ENCODE data around the gene LMTK3. TPM values are rescaled to one million over a fixed set of nuclear protein-coding genes. Genes with fewer than 3 reads are reported as not detected.

The LMTK3 gene
- polyA plus RNA-seq (2012; ENCODE audit: low read depth, missing spikeins) = 0.12 TPM

GRCh38 chr19:48511800-48512503, at the start of gene LMTK3:
LMTK3 (minus strand) TSS chr19:48511835; CDS start chr19:48511576, 259 bp downstream.
- TF ChIP-seq TAF1 (IDR thresholded peaks at IDR 0.05; ENCODE audit: low read depth, low read length) = no peak
- TF ChIP-seq POU2F2 (IDR thresholded peaks at IDR 0.05; ENCODE audit: low read depth, low read length) = no peak
- no peak for TF ChIP-seq SPI1 (IDR thresholded peaks at IDR 0.05; ENCODE audit: low read depth, low read length)
- no peak for TF ChIP-seq POLR2A (IDR thresholded peaks at IDR 0.05; ENCODE audit: low read depth, low read length)
- no peak for TF ChIP-seq POLR2AphosphoS5 (IDR thresholded peaks at IDR 0.05; ENCODE audit: low read depth, low read length)
- TF ChIP-seq PAX5 (IDR thresholded peaks at IDR 0.05; ENCODE audit: insufficient read depth, low read length, severe bottlenecking) = no peak
- FAIRE-seq (peak; percentile 54), DNase-seq (ENCODE audit: insufficient read length, low spot score) (no peak)

GRCh38 chr19:48561412-48561811, 49.8 kb upstream of the LMTK3 start:
- TF ChIP-seq POLR2AphosphoS5 (IDR thresholded peaks at IDR 0.05; ENCODE audit: low read depth, low read length) = no peak
- TF ChIP-seq TAF1 (IDR thresholded peaks at IDR 0.05; ENCODE audit: low read depth, low read length) = no peak
- no peak for TF ChIP-seq PAX5 (IDR thresholded peaks at IDR 0.05; ENCODE audit: insufficient read depth, low read length, severe bottlenecking)
- TF ChIP-seq SPI1 (IDR thresholded peaks at IDR 0.05; ENCODE audit: low read depth, low read length) = no peak
- no peak for TF ChIP-seq POLR2A (IDR thresholded peaks at IDR 0.05; ENCODE audit: low read depth, low read length)
- no peak for TF ChIP-seq POU2F2 (IDR thresholded peaks at IDR 0.05; ENCODE audit: low read depth, low read length)
- DNase-seq (ENCODE audit: insufficient read length, low spot score) (no peak), FAIRE-seq (no peak)

DNA sequence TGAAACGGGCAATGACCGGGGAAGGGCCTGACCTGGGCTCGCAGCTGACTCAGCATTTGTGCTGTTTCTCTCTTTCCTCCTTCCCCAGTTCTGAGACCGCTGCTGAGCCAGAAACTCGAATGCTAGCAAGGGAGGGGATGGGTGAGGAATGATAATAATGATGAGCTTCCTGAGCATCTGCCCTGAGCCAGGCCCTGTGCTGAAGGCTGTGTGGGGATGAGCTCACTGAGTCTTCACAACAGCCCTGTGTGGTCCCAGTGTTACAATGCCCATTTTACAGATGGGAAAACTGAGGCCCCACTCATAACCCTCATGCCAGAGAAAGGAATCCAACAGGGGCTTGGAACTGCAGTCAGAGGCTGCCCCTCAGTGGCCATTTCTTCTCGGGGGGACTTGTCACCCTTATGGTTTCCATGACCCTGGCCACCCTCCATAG, 48.5 kb upstream of the LMTK3 start:
- DNase-seq (ENCODE audit: insufficient read length, low spot score) = no peak
- TF ChIP-seq TAF1 (IDR thresholded peaks at IDR 0.05; ENCODE audit: low read depth, low read length) (no peak), POLR2A (IDR thresholded peaks at IDR 0.05; ENCODE audit: low read depth, low read length) (no peak), SPI1 (IDR thresholded peaks at IDR 0.05; ENCODE audit: low read depth, low read length) (no peak), POLR2AphosphoS5 (IDR thresholded peaks at IDR 0.05; ENCODE audit: low read depth, low read length) (no peak), PAX5 (IDR thresholded peaks at IDR 0.05; ENCODE audit: insufficient read depth, low read length, severe bottlenecking) (no peak), POU2F2 (IDR thresholded peaks at IDR 0.05; ENCODE audit: low read depth, low read length) (no peak)

DNA sequence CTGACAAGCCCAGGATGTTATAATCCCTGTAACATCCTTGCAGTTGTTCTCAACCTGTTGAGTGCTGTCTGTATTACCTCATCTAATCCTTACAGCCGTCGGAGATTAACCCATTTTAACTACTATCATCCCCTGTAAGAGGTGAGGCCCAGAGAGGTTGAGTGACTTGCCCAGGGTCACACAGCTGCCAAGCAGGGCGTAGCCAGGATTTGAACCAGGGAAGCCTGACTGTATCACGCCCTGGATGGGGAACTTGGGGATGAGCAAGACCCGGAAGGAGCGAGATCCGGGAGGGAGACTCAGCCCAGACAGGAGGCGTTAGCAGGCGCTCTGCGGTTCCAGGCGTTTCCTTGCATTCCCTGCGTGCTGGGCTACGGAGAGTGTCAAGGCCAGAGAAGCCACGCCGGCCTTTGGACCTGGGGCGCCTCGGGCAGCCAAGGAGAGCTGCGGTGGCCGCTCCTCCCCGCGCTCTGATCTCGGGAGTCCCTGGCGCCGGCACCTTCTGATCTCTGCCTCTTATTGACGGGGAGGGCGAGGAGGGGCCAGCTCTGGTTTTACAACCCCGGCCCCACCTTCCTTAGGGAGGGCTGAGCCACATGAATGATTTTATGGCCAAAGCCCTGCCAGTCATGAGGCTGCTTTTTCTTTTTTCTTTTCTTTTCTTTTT, 46.5 kb upstream of the LMTK3 start:
- no peak for TF ChIP-seq POLR2AphosphoS5 (IDR thresholded peaks at IDR 0.05; ENCODE audit: low read depth, low read length)
- DNase-seq (ENCODE audit: insufficient read length, low spot score) = no peak
- no peak for FAIRE-seq

More for the DNA sequence above, 48.5 kb upstream of the LMTK3 start:
- FAIRE-seq = no peak

- FAIRE-seq (no peak), DNase-seq (ENCODE audit: insufficient read length, low spot score) (no peak)
- TF ChIP-seq POLR2A (IDR thresholded peaks at IDR 0.05; ENCODE audit: low read depth, low read length) (no peak), TAF1 (IDR thresholded peaks at IDR 0.05; ENCODE audit: low read depth, low read length) (no peak), POLR2AphosphoS5 (IDR thresholded peaks at IDR 0.05; ENCODE audit: low read depth, low read length) (no peak), PAX5 (IDR thresholded peaks at IDR 0.05; ENCODE audit: insufficient read depth, low read length, severe bottlenecking) (no peak), SPI1 (IDR thresholded peaks at IDR 0.05; ENCODE audit: low read depth, low read length) (no peak), POU2F2 (IDR thresholded peaks at IDR 0.05; ENCODE audit: low read depth, low read length) (no peak)
These were observed 45.2 kb upstream of the LMTK3 start for GRCh38 chr19:48556825-48557224.

GRCh38 chr19:48556163-48556562, 44.5 kb upstream of the LMTK3 start:
- TF ChIP-seq PAX5 (IDR thresholded peaks at IDR 0.05; ENCODE audit: insufficient read depth, low read length, severe bottlenecking) (no peak), TAF1 (IDR thresholded peaks at IDR 0.05; ENCODE audit: low read depth, low read length) (no peak), POU2F2 (IDR thresholded peaks at IDR 0.05; ENCODE audit: low read depth, low read length) (no peak)
- FAIRE-seq = no peak
- no peak for DNase-seq (ENCODE audit: insufficient read length, low spot score)

DNA sequence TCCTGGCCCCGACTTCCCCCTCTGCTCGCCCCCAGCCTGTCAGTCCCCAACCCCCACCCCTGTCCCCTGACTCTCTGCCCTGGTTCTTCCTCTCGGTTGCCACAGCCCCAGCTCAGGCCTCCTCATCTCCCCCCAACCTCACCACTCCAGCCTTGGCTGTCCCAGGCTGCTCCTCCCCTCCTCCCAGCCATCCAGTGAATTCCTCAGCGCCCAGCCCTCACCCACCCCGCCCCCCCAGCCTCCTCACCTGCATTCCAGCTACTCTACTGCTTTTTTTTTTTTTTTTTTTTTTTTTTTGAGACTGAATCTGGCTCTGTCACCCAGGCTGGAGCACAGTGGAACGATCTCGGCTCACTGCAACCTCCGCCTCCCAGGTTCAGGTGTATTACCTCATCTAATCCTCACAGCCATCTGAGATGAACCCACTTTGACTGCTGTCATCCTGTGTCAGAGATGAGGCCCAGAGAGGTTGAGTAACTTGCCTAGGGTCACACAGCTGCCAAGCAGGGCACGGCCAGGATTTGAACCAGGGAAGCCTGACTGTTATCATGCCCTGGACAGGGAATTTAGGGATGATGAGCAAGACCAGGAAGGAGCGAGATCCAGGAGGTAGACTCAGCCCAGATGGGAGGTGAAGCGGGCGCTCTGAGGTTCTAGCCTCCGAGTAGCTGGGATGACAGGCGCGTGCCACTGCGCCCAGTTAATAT, 42.9 kb upstream of the LMTK3 start:
- no peak for DNase-seq (ENCODE audit: insufficient read length, low spot score)
- no peak for TF ChIP-seq PAX5 (IDR thresholded peaks at IDR 0.05; ENCODE audit: insufficient read depth, low read length, severe bottlenecking)
- no peak for TF ChIP-seq SPI1 (IDR thresholded peaks at IDR 0.05; ENCODE audit: low read depth, low read length)
- TF ChIP-seq POLR2A (IDR thresholded peaks at IDR 0.05; ENCODE audit: low read depth, low read length) = no peak
- TF ChIP-seq POLR2AphosphoS5 (IDR thresholded peaks at IDR 0.05; ENCODE audit: low read depth, low read length) = no peak
- TF ChIP-seq POU2F2 (IDR thresholded peaks at IDR 0.05; ENCODE audit: low read depth, low read length) = no peak
- no peak for TF ChIP-seq TAF1 (IDR thresholded peaks at IDR 0.05; ENCODE audit: low read depth, low read length)
- FAIRE-seq = no peak

DNA sequence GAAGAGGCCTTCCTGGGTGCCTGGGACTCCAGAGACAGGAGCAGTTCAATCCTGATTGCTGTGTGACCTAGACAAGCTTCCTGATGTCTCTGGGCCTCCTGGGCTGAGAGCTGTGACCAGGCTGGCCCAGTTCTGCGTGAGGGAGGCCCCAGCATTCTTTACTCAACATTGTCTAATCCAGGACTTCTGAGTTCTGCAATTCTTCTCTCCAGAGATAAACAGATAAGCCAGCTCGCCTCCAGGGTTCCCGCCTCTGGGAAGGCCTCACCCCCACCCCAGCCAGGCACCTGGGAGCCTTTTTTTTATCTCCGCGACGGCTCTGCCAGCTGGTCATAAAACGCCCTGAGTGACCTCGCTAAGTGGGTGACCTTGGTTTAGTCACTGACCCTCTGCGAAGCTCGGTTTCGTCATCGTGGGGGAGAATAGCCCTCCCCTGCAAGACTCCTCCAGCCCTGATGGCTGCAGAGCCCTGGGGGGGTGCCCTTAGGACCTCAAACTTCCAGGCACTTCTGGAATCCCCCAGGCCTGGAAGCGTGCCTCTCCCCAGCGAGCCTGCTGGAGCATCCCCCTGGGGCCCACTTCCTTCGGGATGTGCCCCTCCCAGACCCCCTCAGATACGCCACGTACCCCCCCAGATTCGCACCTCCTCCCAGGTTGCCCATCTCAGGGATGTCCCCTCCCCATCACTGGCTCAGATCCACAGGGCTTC, 42.2 kb upstream of the LMTK3 start:
- FAIRE-seq = no peak
- DNase-seq (ENCODE audit: insufficient read length, low spot score) = no peak
- TF ChIP-seq POLR2AphosphoS5 (IDR thresholded peaks at IDR 0.05; ENCODE audit: low read depth, low read length) = no peak
- no peak for TF ChIP-seq POU2F2 (IDR thresholded peaks at IDR 0.05; ENCODE audit: low read depth, low read length)
- no peak for TF ChIP-seq PAX5 (IDR thresholded peaks at IDR 0.05; ENCODE audit: insufficient read depth, low read length, severe bottlenecking)
- no peak for TF ChIP-seq POLR2A (IDR thresholded peaks at IDR 0.05; ENCODE audit: low read depth, low read length)
- TF ChIP-seq TAF1 (IDR thresholded peaks at IDR 0.05; ENCODE audit: low read depth, low read length) = no peak
- no peak for TF ChIP-seq SPI1 (IDR thresholded peaks at IDR 0.05; ENCODE audit: low read depth, low read length)
